Activated naive CD4-positive, alpha-beta T cell treated with Interleukin-2 at 50 U/mL for 16 hours (primary cell): ENCODE measurements around the gene PNPLA3.

Source experiments
- DNase-seq: peaks from one replicate; pipeline ENCODE4 v3.0.0-alpha.2; 2020

Gene PNPLA3

GRCh38 chr22:43925433-43926348 lies 2.1 kb downstream of the PNPLA3 start:
- no peak for DNase-seq

GRCh38 chr22:43926349-43926710 lies 2.7 kb downstream of the PNPLA3 start:
- no peak for DNase-seq

GRCh38 chr22:43928468-43928867 lies 4.9 kb downstream of the PNPLA3 start:
- no peak for DNase-seq

GRCh38 chr22:43928908-43929307 lies 5.3 kb downstream of the PNPLA3 start:
- DNase-seq: no peak

- DNase-seq: no peak
Observed at GRCh38 chr22:43931771-43932170, 8.2 kb downstream of the PNPLA3 start.

GRCh38 chr22:43941449-43941848 lies 17.8 kb downstream of the PNPLA3 start:
- no peak for DNase-seq

GRCh38 chr22:43944670-43945430 lies 21.2 kb downstream of the PNPLA3 start:
- DNase-seq: no peak

- DNase-seq: peak; percentile 68
Observed at GRCh38 chr22:43945632-43946383, 22.2 kb downstream of the PNPLA3 start.

GRCh38 chr22:43946384-43946667 lies 22.7 kb downstream of the PNPLA3 start:
- DNase-seq: no peak

- no peak for DNase-seq
Observed at GRCh38 chr22:43948836-43949406, 25.3 kb downstream of the PNPLA3 start.

- DNase-seq: no peak
Observed at GRCh38 chr22:43951391-43951790, 27.8 kb downstream of the PNPLA3 start.

GRCh38 chr22:43951966-43952365 lies 28.4 kb downstream of the PNPLA3 start:
- no peak for DNase-seq

- no peak for DNase-seq
Observed at GRCh38 chr22:43953988-43954785, 30.6 kb downstream of the PNPLA3 start.

GRCh38 chr22:43955040-43955882 lies 31.7 kb downstream of the PNPLA3 start, which contains the start of gene SAMM50:
SAMM50 (plus strand) TSS chr22:43955442; CDS start chr22:43955578, 136 bp downstream.
- DNase-seq: peak; percentile 92

- DNase-seq: no peak
Observed at GRCh38 chr22:43955883-43956782, 32.5 kb downstream of the PNPLA3 start.

GRCh38 chr22:43956805-43957463 lies 33.3 kb downstream of the PNPLA3 start:
- DNase-seq: no peak

- DNase-seq: no peak
Observed at GRCh38 chr22:43957871-43958270, 34.3 kb downstream of the PNPLA3 start.

GRCh38 chr22:43964314-43964857 lies 40.8 kb downstream of the PNPLA3 start:
- DNase-seq: no peak

- no peak for DNase-seq
Observed at GRCh38 chr22:43967069-43967468, 43.5 kb downstream of the PNPLA3 start.
